Activated CD4-positive, alpha-beta T cell treated with anti-CD3 and anti-CD28 coated beads, Interleukin-2, amount 50 U/mL, for 24 hours (primary cell): ENCODE results near the gene DENND2C.
A peak's percentile ranks its signal among the peaks of the same experiment; 100 is the strongest.

Experiments
- DNase-seq, 2 donors: peaks; one replicate each; pipeline ENCODE4 v3.0.0-alpha.2; 2020; ENCODE audit warnings: low read depth in 1 of 2, low spot score in 1 of 2

The DENND2C gene

GRCh38 chr1:114669562-114670082 is at the start of gene DENND2C:
Gene DENND2C (minus strand): TSS chr1:114670049. CDS start chr1:114625984, 44,065 bp downstream.
- no peak for DNase-seq

GRCh38 chr1:114719424-114719787 is 49.6 kb upstream of the DENND2C start:
- no peak for DNase-seq

GRCh38 chr1:114718661-114719423 is 49.0 kb upstream of the DENND2C start:
- DNase-seq, result peak in 1 of 2 donors; percentile 18

GRCh38 chr1:114716304-114717170 is 46.7 kb upstream of the DENND2C start, which contains the start of gene NRAS:
Gene NRAS (minus strand): TSS chr1:114716771. CDS start chr1:114716160, 611 bp downstream.
- DNase-seq, result peak; percentile 93 to 94

DNA sequence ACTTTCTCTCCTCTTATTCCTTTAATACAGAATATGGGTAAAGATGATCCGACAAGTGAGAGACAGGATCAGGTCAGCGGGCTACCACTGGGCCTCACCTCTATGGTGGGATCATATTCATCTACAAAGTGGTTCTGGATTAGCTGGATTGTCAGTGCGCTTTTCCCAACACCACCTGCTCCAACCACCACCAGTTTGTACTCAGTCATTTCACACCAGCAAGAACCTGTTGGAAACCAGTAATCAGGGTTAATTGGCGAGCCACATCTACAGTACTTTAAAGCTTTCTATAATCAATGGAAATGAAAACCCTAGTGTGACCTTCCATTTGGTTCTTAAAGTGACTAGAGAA is 46.1 kb upstream of the DENND2C start:
- DNase-seq, result no peak

- no peak for DNase-seq
Measured at GRCh38 chr1:114712977-114713376, 43.1 kb upstream of the DENND2C start.

DNA sequence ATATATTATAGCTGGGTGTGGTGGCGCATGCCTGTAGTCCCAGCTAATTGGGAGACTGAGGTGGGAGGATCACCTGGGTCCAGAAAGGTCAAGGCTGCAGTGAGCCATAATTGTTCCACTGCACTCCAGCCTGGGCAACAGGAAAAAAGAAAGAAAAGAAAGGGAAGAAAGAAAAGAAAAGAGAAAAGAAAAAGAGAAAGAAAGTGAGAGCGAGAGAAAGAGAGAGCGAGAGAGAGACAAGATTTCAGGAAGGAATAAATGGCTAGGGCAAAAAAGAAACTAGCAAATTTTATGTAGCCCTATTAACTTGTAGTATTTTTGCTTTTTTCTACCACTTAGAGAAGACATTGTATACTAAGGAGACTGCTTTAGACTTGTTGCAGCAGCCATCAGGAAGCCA is 40.5 kb upstream of the DENND2C start:
- no peak for DNase-seq

DNA sequence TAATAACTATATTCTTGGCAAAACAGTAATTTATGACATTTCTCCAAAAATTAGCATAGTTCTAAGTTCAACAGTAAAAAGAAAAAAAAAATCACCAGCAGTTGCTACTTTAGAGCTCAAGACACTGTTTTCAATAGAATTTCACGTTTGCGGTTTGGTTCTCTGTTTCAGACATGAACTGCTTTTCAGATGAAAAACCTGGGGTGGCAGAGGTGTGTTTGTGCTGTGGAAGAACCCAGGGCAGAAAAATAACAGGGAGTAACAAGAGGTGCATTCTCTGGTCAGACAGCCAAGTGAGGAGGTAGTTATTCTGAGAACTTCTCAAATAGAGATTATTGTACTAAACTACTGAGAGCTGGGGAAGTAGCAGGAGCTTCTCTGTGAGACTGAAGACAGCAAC is 37.8 kb upstream of the DENND2C start:
- DNase-seq, result no peak

DNA sequence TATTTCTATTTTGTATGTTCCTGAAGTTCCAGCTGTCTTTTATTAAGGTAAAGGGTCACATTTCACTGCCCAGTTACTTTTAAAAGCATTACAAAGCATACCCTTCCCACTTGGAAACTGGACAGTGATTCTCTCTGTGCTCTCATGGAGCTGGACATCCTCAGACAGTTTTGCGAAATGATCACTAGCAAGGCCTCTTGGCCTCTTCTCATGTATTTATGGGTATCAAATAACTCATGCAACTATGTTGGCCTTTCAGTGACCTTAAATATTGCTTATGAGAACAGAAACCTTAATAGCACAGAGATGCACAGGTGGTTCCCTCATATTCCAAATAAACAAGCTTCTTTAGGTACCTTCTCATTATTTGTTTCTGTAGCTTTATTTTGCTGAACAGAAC is 33.4 kb upstream of the DENND2C start:
- DNase-seq, result no peak

- no peak for DNase-seq
Measured at GRCh38 chr1:114702737-114703136, 32.9 kb upstream of the DENND2C start.

GRCh38 chr1:114701931-114702330 is 32.1 kb upstream of the DENND2C start:
- no peak for DNase-seq

- DNase-seq, result no peak
Measured at GRCh38 chr1:114700036-114700600, 30.3 kb upstream of the DENND2C start.

GRCh38 chr1:114696810-114697209 is 27.0 kb upstream of the DENND2C start:
- no peak for DNase-seq

- DNase-seq, result no peak
Measured at GRCh38 chr1:114695430-114696058, 25.7 kb upstream of the DENND2C start, which contains the start of gene AMPD1. Gene AMPD1 (minus strand): TSS chr1:114695546. CDS start chr1:114695471, 75 bp downstream.

DNA sequence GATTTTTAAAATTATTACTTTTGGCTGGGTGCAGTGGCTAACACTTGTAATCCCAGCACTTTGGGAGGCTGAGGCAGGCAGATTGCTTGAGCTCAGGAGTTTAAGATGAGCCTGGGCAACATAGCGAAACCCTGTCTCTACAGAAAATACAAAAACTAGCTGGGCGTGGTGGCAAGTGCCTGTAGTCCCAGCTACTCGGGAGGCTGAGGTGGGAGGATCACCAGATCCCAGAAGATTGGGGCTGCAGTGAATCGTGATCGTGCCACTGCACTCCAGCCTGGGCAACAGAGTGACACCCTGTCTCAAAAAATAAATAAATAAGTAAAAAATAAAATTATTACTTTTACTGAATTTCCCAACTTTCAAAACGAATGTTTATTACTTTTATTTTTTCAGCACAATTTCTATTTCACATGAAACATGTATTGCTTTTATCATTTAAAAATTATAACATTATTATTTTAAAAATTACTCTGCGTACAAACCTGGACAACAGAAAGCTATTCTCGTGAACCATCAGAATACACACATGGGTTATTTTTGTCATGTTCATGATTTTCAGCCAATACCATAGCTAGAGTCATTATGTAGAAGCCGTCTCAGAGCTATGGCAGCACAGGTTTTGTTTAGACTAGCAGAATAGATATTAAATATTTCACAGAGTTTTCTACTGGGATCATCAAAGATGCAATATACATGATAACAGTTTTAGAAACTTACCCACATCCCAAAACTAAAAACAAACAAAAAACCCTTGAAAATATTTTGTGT is 24.9 kb upstream of the DENND2C start:
- DNase-seq, result no peak

GRCh38 chr1:114692947-114693346 is 23.1 kb upstream of the DENND2C start:
- DNase-seq, result no peak

- no peak for DNase-seq
Measured at GRCh38 chr1:114691061-114691460, 21.2 kb upstream of the DENND2C start.

GRCh38 chr1:114690148-114690547 is 20.3 kb upstream of the DENND2C start:
- DNase-seq, result no peak

GRCh38 chr1:114688526-114688925 is 18.7 kb upstream of the DENND2C start:
- DNase-seq, result no peak

DNA sequence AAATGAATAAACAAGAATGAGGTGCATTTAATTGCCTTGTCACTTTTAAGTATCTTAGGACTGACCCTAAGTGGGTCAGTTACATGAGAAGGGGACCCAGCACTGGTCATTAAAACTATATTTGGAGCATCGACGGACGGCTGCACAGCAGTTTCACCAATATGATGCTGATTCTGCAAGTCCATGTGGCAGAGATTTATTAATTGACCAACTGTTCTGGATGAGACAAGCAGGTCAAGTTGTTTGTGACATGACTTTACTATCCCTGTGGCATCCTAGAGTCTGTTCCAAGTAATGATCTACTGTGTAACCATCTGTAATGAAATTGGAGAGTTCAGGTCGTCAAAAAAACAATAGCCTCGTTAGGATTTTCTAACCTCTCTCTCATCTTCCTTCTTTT is 16.0 kb upstream of the DENND2C start:
- DNase-seq, result no peak
